Loucy (cell line): Measurements from ENCODE around the gene IER5.

ENCODE experiments used
- H2AFZ ChIP-seq: fragments of 200-600 bp; sonication (generic); 2 replicates; pipeline ENCODE4 v1.6.0; 2016; ENCODE audit warnings: antibody characterized with exemption, mild to moderate bottlenecking, low read length, moderate library complexity
- H3F3A ChIP-seq: fragments of 200-600 bp; 2 replicates; pipeline ENCODE4 v1.6.0; 2016; ENCODE audit warnings: antibody characterized with exemption, low read depth, mild to moderate bottlenecking
- H3K27me3 ChIP-seq: fragments of 200-600 bp; sonication (generic); 2 replicates; pipeline ENCODE4 v1.6.1; 2014; ENCODE audit warnings: low read length, mild to moderate bottlenecking; ENCODE audit not compliant: insufficient read depth, poor library complexity, severe bottlenecking
- H3K36me3 ChIP-seq: fragments of 200-600 bp; sonication (generic); 2 replicates; pipeline ENCODE4 v1.6.1; 2016; ENCODE audit warnings: low read length; ENCODE audit not compliant: insufficient read depth
- H3K4me1 ChIP-seq: fragments of 200-600 bp; sonication (generic); 2 replicates; pipeline ENCODE4 v1.5.1; 2014; ENCODE audit warnings: low read length, mild to moderate bottlenecking; ENCODE audit not compliant: insufficient read depth, poor library complexity, severe bottlenecking
- H3K4me2 ChIP-seq: fragments of 200-600 bp; sonication (generic); 2 replicates; pipeline ENCODE4 v1.6.0; 2014; ENCODE audit warnings: antibody characterized with exemption, low read length, low read depth, mild to moderate bottlenecking; ENCODE audit not compliant: poor library complexity, severe bottlenecking
- H3K4me3 ChIP-seq: fragments of 200-600 bp; sonication (generic); 2 replicates; pipeline ENCODE4 v1.5.1; 2014; ENCODE audit warnings: low read length, mild to moderate bottlenecking, mixed read lengths; ENCODE audit not compliant: poor library complexity, severe bottlenecking
- H3K79me2 ChIP-seq: fragments of 200-600 bp; sonication (generic); 2 replicates; pipeline ENCODE4 v1.6.1; 2014; ENCODE audit warnings: low read length; ENCODE audit not compliant: insufficient read depth
- H3K9ac ChIP-seq: fragments of 200-600 bp; sonication (generic); 2 replicates; pipeline ENCODE4 v1.6.0; 2014; ENCODE audit warnings: mild to moderate bottlenecking, low read depth, low read length, moderate library complexity; ENCODE audit not compliant: poor library complexity, severe bottlenecking
- H3K9me2 ChIP-seq: fragments of 200-600 bp; sonication (generic); replicated peaks from 2 replicates; pipeline ENCODE4 v1.6.1; 2016; ENCODE audit warnings: low read depth, low read length, mixed read lengths
- H3K9me3 ChIP-seq: fragments of 200-600 bp; sonication (generic); 2 replicates; pipeline ENCODE4 v1.6.1; 2014; ENCODE audit warnings: mild to moderate bottlenecking, antibody characterized with exemption, low read length, low read depth; ENCODE audit not compliant: insufficient read depth
- H4K20me1 ChIP-seq: fragments of 200-600 bp; sonication (generic); 2 replicates; pipeline ENCODE4 v1.6.0; 2014; ENCODE audit warnings: antibody characterized with exemption, low read length, mild to moderate bottlenecking; ENCODE audit not compliant: insufficient read depth, poor library complexity, severe bottlenecking
- EZH2phosphoT487 ChIP-seq: fragments of 200-600 bp; IDR thresholded peaks from 2 replicates; pipeline ENCODE4 v1.6.1; 2018; ENCODE audit warnings: antibody characterized with exemption, mild to moderate bottlenecking, moderate library complexity, borderline replicate concordance
- TF ChIP-seq, protein P1 (sequence below): fragments of 200-600 bp; sonication (generic); conservative IDR thresholded peaks from 2 replicates; pipeline ENCODE4 v1.5.1; 2014; ENCODE audit warnings: mild to moderate bottlenecking, antibody characterized with exemption, low read length

The IER5 gene

DNA sequence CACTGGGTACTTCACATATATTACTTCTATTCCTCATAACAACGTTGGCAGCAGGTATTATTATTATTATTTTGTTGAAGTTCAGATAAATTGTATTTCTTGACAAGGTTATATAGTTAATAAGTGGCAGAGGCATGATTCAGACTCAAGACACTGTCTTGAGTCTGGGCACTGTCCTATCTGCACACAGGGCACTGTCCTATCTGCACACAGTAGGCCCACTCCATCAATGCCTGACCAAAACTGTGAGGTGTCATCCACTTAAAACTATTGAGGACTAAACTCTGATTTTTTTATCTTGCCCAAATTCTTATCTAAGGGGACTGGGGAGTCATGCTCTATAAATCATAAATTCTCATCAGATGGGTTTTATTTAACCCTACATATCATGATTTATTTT, 23.8 kb upstream of the IER5 start:
- Histone ChIP-seq H3K36me3 (no peaks in the 10 kb centered on the region), H3K9ac (peak overlapping the region; percentile 62), H4K20me1 (no peaks in the 10 kb centered on the region), H3K27me3 (no peaks in the 10 kb centered on the region), H3K4me3 (no peak overlapping the region), H3K4me1 (peaks cover 33% of the 10 kb centered on the region), H3K4me2 (no peak overlapping the region), H2AFZ (no peak overlapping the region), H3K79me2 (no peaks in the 10 kb centered on the region), H3K9me3 (0 out of 2 replicates have a peak, but pooled peaks cover 1% of the 10 kb centered on the region), H3K9me2 (no peaks in the 10 kb centered on the region), H3F3A (peaks cover 7% of the 10 kb centered on the region; the same call in 1 of the 2 replicates)
- TF ChIP-seq EZH2phosphoT487, result no peak
- TF ChIP-seq, protein P1, sequence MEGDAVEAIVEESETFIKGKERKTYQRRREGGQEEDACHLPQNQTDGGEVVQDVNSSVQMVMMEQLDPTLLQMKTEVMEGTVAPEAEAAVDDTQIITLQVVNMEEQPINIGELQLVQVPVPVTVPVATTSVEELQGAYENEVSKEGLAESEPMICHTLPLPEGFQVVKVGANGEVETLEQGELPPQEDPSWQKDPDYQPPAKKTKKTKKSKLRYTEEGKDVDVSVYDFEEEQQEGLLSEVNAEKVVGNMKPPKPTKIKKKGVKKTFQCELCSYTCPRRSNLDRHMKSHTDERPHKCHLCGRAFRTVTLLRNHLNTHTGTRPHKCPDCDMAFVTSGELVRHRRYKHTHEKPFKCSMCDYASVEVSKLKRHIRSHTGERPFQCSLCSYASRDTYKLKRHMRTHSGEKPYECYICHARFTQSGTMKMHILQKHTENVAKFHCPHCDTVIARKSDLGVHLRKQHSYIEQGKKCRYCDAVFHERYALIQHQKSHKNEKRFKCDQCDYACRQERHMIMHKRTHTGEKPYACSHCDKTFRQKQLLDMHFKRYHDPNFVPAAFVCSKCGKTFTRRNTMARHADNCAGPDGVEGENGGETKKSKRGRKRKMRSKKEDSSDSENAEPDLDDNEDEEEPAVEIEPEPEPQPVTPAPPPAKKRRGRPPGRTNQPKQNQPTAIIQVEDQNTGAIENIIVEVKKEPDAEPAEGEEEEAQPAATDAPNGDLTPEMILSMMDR, result no peak

DNA sequence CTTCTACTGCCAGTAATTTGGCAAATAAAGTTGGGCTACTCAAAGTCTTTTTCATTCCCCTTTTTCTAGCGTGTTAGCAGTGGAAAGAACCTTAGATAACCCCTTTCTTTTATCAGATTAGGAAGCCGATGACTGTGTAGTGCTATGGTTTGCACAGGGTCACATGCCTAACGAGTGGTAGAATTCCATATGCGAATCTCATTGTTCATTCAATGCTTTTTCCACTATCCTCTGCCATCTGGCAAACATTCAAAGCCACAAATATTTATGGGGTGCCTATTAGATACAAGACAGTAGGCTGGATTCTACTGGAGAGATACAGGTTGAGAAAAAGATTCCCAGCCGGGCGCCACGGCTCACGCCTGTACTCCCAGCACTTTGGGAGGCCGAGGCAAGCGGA, 14.9 kb upstream of the IER5 start:
- no peaks in the 10 kb centered on the region for H3K27me3 ChIP-seq
- no peak overlapping the region for H3K4me3 ChIP-seq
- no peaks in the 10 kb centered on the region for H3K9me3 ChIP-seq
- H3K36me3 ChIP-seq, result no peaks in the 10 kb centered on the region
- no peak overlapping the region for H3K9ac ChIP-seq
- H3F3A ChIP-seq, result no peaks in the 10 kb centered on the region
- no peak overlapping the region for H3K4me2 ChIP-seq
- no peaks in the 10 kb centered on the region for H4K20me1 ChIP-seq
- TF ChIP-seq, protein P1, result no peak
- no peak for TF ChIP-seq EZH2phosphoT487
- no peaks in the 10 kb centered on the region for H3K79me2 ChIP-seq
- H2AFZ ChIP-seq, result no peak overlapping the region
- peaks cover 22% of the 10 kb centered on the region for H3K4me1 ChIP-seq
- no peaks in the 10 kb centered on the region for H3K9me2 ChIP-seq

DNA sequence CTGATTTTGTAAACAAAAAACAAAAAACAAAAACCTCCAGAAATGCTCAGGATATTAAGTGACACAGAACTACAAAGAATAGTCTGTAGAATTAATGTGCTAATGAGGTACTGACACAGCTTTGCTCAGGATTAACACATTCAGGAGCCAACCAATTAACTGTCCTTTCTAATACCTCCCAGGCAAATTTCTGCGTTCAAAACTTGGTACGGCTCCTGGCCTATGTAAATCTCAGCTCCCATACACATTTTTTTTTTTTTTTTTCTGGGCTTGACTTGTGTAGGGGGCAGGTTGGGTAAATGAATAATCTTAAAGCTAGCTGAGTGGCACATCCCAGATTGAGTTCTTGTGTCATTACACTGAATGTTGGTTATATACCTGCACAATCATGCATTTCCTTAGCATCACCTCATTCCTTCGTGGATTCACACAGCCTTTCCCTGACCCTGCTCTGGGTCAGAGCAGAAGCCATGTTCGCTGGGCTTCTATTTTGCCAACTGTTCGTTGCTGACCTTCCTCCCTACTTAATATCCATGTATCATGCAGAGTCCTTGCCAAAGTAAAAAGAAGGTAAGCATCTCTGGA, 12.6 kb upstream of the IER5 start:
- peaks cover 43% of the 10 kb centered on the region for H3K4me1 ChIP-seq
- H2AFZ ChIP-seq, result no peak overlapping the region
- no peaks in the 10 kb centered on the region for H3K9me3 ChIP-seq
- TF ChIP-seq, protein P1, result no peak
- no peak for TF ChIP-seq EZH2phosphoT487
- no peaks in the 10 kb centered on the region for H4K20me1 ChIP-seq
- no peak overlapping the region for H3K9ac ChIP-seq
- no peak overlapping the region for H3K4me2 ChIP-seq
- H3K36me3 ChIP-seq, result no peaks in the 10 kb centered on the region
- H3K4me3 ChIP-seq, result no peak overlapping the region
- no peaks in the 10 kb centered on the region for H3F3A ChIP-seq
- no peaks in the 10 kb centered on the region for H3K9me2 ChIP-seq
- no peaks in the 10 kb centered on the region for H3K27me3 ChIP-seq
- H3K79me2 ChIP-seq, result no peaks in the 10 kb centered on the region
